Lower lobe of right lung (tissue), 2 donors: ENCODE results near the gene PKHD1. TPM values are rescaled to one million over a fixed set of nuclear protein-coding genes. Genes with fewer than 3 reads are reported as not detected.

ENCODE experiments used
- ATAC-seq, 2 donors: fragments of 200-7000 bp; cut with Tn5 transposase; one replicate each; pipeline ENCODE4 v1.9.1; 2020 to 2022; ENCODE audit warnings: mild to moderate bottlenecking in 2 of 2, moderate library complexity in 2 of 2
- DNase-seq: peaks from one replicate; pipeline ENCODE4 v3.0.0-alpha.2; 2020
- H3K27ac ChIP-seq: fragments of 200-600 bp; one replicate; pipeline ENCODE4 v1.8.0; 2022
- H3K27me3 ChIP-seq: fragments of 200-600 bp; one replicate; pipeline ENCODE4 v1.8.0; 2022; ENCODE audit warnings: low read depth
- H3K36me3 ChIP-seq: fragments of 200-600 bp; one replicate; pipeline ENCODE4 v1.8.0; 2022; ENCODE audit warnings: mild to moderate bottlenecking
- H3K4me1 ChIP-seq: fragments of 200-600 bp; one replicate; pipeline ENCODE4 v1.8.0; 2022
- H3K4me3 ChIP-seq: fragments of 200-600 bp; one replicate; pipeline ENCODE4 v1.8.0; 2022; ENCODE audit warnings: mild to moderate bottlenecking
- H3K9me3 ChIP-seq: fragments of 200-600 bp; one replicate; pipeline ENCODE4 v1.8.0; 2022
- intact Hi-C: fragments of 100-400 bp; cut with DNase I; formaldehyde crosslinking; loops from one replicate; pipeline ENCODE4 v1.11.0; 2022
- total RNA-seq: library from RNA; stranded (reverse); fragmentation: NEBNext Ultra II Directional; extraction: Animal tissue kit (Norgen Biotek cat#: 25700); gene quantifications from one replicate; pipeline ENCODE4 v1.2.1, GENCODE V29; 2021
- TF ChIP-seq, protein P1 (sequence below): fragments of 200-600 bp; IDR thresholded peaks from one replicate; pipeline ENCODE4 v1.8.0; 2022; ENCODE audit warnings: antibody characterized with exemption, mild to moderate bottlenecking
- donor health status: DM: no; HTN: yes; CAD: no; lungs with severe emphysema.

PKHD1 gene
- total RNA-seq, 1 donor from 2014 or later = 0.09 TPM

DNA sequence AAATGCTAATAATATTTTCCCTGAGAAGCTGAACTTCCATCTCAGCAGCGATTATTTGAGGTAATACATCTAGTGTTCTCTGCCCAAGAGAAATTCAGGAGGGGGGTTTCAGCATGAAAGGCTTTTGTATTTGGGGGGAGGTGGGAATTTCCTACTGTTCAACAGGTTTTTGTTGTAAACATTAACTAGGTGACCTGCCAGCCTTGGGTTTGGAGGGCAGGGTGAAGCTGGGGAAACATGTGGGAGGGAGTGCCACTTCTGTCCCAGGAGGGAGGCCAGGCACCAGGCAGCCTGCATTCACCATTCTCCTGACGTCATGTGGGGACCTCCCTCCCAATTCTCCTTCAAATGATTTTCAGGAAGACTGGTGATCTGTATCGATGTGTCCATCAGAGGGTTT is 37.7 kb upstream of the PKHD1 start:
- H3K4me3 ChIP-seq = no peak overlapping the region

DNA sequence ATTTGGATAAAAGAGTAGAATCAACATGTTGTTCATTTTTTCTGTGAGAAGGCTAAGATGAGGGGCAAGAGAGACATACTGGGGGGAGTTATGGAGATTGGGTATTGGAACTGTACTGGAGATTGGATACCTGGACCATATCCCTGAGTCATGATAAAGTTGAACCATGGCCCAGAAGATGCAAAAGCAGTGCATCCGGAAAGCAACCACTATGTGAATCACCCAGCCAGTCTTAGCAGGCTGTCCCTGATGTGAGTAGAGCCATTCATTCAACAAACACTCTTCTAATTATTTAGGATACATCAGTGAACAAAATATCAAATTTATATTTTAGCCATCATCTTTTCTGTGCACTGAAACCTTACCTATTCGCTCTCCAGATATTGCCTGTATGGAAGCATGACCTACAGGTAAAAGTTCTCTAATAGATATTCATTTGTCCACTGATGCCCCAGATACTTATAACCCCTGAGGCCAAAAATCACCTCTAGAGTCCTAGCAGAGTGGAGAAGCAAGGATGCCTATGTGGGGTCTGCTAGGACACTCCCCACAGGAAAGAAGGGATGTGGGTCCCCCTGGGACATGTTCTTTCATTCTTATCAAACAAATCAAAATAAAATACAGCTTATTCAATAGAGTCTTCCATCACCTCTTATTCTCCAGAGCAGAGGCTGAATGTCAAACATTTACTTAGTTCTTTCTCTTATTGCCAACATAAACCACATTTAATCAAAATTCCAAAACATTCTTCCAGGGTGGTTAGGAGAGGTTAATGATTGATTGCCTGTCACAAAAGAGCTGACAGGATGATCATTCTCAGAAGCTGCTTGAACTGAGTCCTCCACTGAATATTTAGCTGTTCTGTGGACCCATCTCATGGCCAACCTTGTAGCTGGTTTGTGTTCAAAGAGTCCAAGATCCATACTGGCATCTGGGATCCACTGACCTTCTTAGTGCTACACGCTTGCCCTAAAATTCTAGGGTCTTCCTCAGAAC is 37.0 kb upstream of the PKHD1 start:
- DNase-seq = no peak
- intact Hi-C loops = no loop called here
- Histone ChIP-seq H3K4me3 (no peak overlapping the region), H3K4me1 (no peaks in the 10 kb centered on the region), H3K27me3 (no peaks in the 10 kb centered on the region), H3K27ac (no peak overlapping the region), H3K9me3 (no peaks in the 10 kb centered on the region), H3K36me3 (no peaks in the 10 kb centered on the region)
- TF ChIP-seq, protein P1, sequence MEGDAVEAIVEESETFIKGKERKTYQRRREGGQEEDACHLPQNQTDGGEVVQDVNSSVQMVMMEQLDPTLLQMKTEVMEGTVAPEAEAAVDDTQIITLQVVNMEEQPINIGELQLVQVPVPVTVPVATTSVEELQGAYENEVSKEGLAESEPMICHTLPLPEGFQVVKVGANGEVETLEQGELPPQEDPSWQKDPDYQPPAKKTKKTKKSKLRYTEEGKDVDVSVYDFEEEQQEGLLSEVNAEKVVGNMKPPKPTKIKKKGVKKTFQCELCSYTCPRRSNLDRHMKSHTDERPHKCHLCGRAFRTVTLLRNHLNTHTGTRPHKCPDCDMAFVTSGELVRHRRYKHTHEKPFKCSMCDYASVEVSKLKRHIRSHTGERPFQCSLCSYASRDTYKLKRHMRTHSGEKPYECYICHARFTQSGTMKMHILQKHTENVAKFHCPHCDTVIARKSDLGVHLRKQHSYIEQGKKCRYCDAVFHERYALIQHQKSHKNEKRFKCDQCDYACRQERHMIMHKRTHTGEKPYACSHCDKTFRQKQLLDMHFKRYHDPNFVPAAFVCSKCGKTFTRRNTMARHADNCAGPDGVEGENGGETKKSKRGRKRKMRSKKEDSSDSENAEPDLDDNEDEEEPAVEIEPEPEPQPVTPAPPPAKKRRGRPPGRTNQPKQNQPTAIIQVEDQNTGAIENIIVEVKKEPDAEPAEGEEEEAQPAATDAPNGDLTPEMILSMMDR = no peak
- ATAC-seq = no peak

More for the DNA sequence above, 37.7 kb upstream of the PKHD1 start:
- no peaks in the 10 kb centered on the region for H3K4me1 ChIP-seq
- no peak overlapping the region for H3K27ac ChIP-seq
- no peaks in the 10 kb centered on the region for H3K9me3 ChIP-seq
- intact Hi-C loops = no loop called here
- TF ChIP-seq, protein P1 = no peak
- H3K27me3 ChIP-seq = no peaks in the 10 kb centered on the region
- ATAC-seq (no peak), DNase-seq (no peak)
- no peaks in the 10 kb centered on the region for H3K36me3 ChIP-seq

DNA sequence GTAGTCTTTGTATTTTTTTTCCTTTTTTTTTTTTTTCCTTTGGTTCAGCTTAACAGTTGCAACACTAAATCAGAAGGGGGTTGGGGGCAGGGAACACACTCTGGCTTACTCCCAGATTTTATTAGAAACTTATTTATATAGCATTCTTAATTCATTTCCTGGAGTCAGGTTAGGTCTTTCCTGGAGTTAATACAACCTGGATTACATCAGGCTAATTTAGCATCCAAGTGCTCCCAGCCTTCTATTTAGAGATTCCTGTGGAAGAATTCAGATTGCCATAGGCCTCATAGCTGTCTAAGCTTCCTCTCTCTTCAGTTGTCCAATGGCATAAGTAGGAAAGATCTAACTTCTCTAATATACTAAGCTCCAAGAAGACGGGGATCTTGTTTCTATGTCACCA is 35.8 kb upstream of the PKHD1 start:
- ATAC-seq (no peak), DNase-seq (no peak)
- intact Hi-C loops = no loop called here
- no peak overlapping the region for H3K4me3 ChIP-seq
- H3K27me3 ChIP-seq = no peaks in the 10 kb centered on the region
- TF ChIP-seq, protein P1 = no peak
- no peaks in the 10 kb centered on the region for H3K36me3 ChIP-seq
- H3K4me1 ChIP-seq = no peaks in the 10 kb centered on the region
- H3K27ac ChIP-seq = no peak overlapping the region
- peaks cover 8% of the 10 kb centered on the region for H3K9me3 ChIP-seq

DNA sequence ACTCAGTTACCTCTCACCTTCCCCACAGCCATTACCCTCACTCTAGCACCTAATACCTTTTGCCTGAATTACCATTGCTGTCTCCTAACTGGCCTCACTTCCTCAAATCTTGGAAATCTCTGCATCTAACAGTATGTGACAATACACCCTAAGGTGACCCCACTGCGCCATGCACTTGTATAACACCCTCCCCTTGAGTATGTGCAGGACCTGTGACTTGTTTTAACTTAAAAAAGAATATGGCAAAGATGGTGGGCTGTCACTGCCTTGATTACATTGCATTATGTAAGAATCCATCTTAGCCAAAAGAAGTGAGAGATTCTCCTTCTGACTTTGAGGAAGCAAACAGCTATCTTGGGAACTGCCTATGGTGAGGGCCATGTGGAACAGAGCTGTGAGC is 29.9 kb upstream of the PKHD1 start:
- Histone ChIP-seq H3K27ac (no peak overlapping the region), H3K4me3 (no peak overlapping the region), H3K36me3 (no peaks in the 10 kb centered on the region), H3K9me3 (peaks cover 8% of the 10 kb centered on the region), H3K4me1 (no peaks in the 10 kb centered on the region), H3K27me3 (peaks cover under 1% of the 10 kb centered on the region)
- ATAC-seq (no peak), DNase-seq (no peak)
- intact Hi-C loops = no loop called here
- TF ChIP-seq, protein P1 = no peak

DNA sequence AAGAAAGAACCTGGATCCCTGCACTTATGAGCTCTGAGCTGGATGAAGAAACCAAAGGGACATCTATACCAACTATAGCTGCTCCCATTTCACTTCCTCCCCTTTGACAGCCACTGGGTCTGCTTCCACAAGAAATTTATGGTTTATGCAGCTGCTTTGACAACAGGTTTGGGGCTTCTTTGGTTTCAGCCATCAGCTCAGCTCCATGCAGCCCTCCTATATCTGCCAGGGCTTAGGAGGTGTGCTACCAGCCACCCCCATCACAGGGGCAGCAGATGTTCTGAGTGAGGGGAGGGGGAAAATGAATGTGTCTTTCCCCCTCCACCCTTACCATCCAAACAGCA is 29.2 kb upstream of the PKHD1 start:
- no peak overlapping the region for H3K4me3 ChIP-seq
- H3K4me1 ChIP-seq = no peaks in the 10 kb centered on the region
- intact Hi-C loops = no loop called here
- no peaks in the 10 kb centered on the region for H3K36me3 ChIP-seq
- H3K27ac ChIP-seq = no peak overlapping the region
- TF ChIP-seq, protein P1 = no peak
- ATAC-seq = no peak
- H3K27me3 ChIP-seq = peaks cover 4% of the 10 kb centered on the region
- peaks cover 8% of the 10 kb centered on the region for H3K9me3 ChIP-seq
- DNase-seq = no peak
